Limb (tissue), 2 donors: ENCODE results near the gene PEX10.
"Not testable (repeated sequence)": the region's sequence is repeated elsewhere in the genome, so short reads cannot be mapped to it uniquely, and the experiment has no call there.

Experiments used
- DNase-seq, 2 donors: peaks; one replicate each; pipeline ENCODE4 v3.0.0-alpha.2; 2016; ENCODE audit errors: extremely low spot score in 2 of 2

PEX10 gene

GRCh38 chr1:2412395-2412772, at the start of gene PEX10:
PEX10 (minus strand) TSS chr1:2412564; CDS start chr1:2412502, 62 bp downstream.
- peak; percentile 96 to 99 for DNase-seq

DNA sequence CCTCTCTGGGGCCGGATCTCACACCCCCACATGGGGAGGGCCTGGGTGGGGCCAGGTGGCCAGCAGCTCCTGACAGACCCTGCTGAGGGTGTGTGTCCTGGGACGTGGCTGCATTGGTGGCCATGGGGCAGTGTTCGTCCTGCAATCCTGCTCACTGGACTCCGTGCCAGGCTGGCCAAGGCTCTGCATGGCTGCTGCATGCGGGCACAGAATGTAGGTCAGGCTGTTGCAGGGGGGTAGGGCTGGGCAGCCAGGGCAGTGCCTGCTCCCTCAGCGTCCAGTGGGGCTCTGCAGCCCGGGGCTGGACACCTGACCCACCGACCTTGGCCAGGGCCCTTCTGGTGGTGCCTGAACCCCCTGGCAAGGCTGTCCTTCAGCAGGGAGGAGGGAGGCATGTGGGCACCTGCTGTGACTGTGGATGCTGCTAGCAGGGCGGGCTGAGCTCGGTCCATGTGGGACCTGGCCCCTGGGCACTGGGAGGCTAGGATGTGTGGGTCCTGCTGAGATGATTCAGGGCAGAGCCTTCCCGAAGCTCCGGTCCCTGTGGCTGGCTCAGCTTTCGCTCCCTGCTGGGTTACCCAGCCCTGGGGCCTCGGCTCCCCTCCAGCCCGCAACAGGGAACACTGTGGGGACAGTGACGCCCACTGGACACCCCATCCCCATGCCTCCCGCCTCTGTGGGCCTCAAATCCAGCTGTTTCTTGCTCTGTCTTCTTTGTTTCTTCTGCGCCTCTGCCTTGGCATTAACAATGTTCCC, 48.8 kb upstream of the PEX10 start:
- DNase-seq: no peak

- DNase-seq: no peak
Measured at GRCh38 chr1:2460203-2460602, 47.8 kb upstream of the PEX10 start.

- no peak for DNase-seq
Measured at GRCh38 chr1:2459757-2460156, 47.4 kb upstream of the PEX10 start.

DNA sequence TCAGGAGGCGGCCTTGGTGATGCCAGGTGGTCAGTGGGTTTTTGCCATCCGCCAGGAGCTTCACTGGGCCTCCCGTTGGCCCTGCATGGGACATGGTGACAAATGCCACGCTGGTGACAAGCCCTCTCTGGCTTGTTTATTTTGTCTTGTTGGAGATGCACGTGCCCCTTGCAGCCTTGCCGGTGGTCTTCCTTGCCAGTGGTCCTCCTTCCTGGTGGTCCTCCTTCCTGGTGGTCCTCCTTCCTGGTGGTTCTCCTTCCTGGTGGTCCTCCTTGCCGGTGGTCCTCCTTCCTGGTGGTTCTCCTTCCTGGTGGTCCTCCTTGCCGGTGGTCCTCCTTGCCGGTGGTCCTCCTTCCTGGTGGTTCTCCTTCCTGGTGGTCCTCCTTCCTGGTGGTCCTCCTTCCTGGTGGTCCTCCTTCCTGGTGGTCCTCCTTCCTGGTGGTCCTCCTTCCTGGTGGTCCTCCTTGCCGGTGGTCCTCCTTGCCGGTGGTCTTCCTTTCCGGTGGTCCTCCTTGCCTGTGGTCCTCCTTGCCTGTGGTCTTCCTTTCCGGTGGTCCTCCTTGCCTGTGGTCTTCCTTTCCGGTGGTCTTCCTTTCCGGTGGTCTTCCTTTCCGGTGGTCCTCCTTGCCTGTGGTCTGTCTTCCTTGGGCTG, 46.9 kb upstream of the PEX10 start:
- DNase-seq: not testable (repeated sequence)

- DNase-seq: no peak
Measured at GRCh38 chr1:2458687-2459086, 46.3 kb upstream of the PEX10 start.

DNA sequence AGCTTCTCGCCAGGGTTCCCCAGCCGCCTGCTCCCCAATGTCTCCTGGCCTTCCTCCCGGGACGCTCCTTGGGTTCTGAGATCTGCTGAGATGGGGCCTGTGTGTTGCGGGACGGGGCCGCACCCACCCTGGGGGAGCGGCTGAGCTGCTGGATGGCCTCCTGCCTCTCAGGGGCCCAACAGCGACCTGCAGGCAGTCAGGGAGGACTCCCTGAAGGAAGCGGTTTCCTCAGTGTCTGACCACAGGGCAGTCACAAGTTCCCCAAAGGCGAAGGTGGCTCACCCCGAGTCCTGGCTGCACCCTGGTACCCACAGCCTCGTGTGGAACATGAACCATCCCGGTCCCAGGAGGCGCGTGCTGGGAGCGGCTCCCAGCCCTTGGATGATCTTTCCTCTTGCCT, 45.1 kb upstream of the PEX10 start:
- DNase-seq: no peak

DNA sequence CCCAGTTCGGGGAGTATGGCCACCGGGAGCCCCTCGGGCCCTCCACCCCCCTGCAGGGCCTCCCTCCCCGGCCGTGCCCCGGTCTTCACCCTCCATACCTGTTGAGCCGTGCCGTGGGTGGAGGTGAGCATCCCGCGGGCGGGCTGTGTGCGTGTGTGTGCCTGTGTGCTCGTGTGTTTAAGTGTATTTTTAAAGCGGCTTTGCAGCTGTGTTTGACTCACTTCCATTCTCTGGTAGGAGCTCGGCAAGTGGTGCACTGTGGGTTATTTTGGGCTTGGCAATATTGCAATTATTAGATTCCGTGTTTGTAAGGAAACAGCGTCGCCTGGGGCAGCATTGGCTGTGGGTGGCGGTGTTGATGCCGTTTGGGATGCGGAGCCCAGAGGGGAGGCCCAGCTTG, 43.4 kb upstream of the PEX10 start:
- DNase-seq: no peak

DNA sequence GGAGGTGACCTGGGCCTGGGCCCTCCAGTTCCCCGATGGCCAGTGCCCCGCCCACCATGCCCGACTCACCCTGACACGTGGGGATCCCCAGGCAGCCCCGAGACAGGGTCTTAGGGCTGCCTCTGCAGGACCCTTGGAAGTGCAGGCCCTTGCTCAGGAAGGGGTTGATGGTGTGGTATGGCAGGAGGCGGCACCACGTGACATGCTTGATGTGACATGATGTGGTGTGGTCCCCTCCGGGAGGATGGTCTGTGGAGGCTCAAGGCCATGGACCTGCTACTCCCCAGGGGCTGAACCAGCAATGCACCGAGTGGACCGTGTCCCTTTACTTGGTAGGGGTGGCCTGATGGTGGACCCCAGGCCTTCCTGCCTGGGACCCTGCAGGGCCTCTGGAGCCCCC, 41.9 kb upstream of the PEX10 start:
- no peak for DNase-seq

- DNase-seq: no peak
Measured at GRCh38 chr1:2452932-2453315, 40.6 kb upstream of the PEX10 start.

DNA sequence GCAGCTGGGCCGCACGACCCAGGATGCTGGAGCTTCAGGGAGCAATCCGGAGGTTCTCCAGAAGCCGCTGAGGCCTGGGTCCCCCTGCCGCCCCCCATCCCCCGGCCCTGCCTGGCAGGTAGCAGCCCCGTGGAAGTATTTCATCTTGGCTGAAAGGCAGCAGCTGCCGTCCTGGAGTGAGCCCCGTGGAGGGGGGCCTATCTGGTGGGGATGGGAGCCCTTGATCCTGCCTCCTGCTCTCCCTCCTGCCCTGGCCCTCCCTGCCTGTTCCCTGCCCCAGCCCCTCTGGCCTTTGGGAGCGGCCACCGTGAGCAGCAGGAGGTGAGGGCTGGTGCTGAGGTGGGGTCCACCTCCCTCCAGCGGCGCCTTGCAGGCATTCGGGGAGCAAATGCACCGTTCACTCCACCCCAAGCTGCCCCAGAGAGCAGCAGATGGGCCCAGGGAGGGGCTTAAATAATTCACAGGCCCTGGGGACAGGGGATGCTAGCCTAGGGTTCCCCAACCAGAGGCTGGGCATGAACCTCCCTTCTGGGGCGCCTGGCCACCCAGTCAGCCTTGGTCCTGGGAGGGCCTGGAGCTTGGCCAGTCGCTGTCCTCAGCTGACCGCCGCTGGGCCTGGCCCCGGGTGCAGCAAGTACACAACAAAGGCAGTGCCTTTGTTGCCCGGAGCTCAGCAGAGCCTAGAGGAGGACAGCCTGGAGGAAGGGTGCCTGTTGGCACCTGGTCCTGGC, 40.0 kb upstream of the PEX10 start:
- peak in 1 of 2 donors; percentile 56 for DNase-seq

- no peak for DNase-seq
Measured at GRCh38 chr1:2451741-2452140, 39.4 kb upstream of the PEX10 start.

DNA sequence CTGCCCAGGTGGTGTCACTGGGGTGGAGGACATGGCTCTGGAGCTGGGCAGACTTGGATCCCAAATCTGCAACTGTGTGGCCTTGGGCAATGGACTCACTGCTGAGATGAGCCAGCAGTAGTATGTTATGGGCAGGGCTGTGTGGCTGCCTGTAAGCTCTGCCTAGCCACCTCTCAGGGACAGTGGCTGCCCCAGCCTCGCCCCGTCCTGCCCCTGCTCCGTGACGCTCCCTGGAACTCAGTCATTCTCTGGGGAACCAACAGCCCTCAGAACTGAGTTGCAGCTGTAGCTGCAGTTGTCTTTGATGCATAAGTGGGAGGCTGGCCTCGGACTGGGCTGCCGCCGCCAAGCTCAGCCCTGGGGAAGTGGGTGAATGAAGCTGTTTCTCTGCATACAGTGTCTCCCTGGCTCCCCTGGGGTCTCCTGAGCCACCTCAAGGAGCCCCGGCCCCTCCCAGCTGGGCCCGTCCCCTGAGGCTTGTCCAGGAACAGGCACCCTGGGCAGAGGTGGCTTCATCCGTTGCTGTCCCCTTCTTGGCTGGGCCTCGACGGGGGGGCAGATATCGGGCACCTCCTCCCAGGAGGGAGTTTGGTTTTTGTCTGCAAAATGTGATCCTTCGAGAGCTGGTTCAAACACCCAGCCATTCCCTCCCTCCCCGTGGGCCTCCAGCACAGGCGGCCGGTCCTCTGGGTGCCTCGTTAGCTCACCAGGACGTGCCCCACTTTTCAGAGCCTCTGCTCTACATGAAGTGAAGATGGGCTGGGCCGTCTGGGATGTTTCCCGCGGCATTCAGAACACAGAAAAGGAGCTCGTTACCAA, 37.5 kb upstream of the PEX10 start:
- DNase-seq: no peak

DNA sequence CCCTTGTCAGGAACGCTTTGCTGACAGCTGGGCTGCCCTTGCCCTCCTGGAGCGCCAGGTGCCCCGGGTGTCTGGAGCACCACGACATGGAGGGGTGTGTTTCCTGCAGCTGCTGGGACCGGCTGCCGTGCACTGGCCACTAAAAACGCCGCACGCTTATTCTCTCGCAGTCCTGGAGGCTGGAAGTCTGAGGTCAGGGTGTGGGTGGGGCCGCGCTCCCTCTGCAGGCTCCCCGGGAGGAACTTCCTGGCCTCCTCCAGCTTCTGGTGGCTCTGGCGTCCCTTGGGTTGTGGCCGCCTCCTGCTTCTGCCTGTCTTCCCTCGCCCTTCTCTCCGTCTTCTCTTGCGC, 35.7 kb upstream of the PEX10 start:
- DNase-seq: no peak

- DNase-seq: no peak
Measured at GRCh38 chr1:2447276-2448097, 35.1 kb upstream of the PEX10 start.

DNA sequence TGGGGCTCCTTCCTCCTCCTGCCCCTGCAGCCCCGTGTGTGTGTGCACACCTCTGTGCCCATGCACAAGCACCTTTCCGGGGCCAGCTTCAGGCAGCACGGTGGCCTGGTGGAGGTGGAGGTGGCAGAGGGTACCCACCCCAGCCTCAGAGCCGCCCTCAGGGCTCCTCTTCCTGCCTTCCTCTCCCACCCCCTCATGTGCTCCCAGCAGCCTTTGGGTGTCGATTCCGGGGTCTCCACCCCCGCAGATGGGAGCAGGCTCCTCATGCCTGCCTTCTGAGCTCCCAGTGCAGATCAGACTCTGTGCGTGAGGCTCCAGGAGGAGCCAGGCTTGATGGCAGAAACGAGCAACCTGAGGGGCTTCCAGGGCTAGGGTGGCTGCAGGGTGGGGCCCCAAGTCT, 34.5 kb upstream of the PEX10 start:
- DNase-seq: no peak

DNA sequence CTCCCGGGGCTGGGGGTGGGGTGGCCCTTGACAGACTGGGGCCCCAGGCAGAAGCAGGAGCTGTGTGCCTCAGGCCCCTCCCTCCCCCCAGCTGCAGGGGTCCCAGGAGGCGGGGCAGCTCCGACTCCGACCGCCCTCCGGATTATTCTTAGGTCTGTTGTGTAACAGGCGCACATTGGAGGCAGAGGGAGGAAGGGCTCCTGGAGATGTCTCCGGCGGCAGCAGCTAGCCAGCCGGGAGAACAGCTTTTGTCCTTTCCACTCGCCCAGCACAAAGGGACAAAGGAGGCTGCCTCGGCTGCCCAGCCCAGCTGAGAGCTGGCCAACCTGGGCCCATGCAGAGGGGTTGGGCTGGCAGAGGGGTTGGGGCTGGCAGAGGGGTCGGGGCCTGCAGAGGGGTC, 34.0 kb upstream of the PEX10 start:
- DNase-seq: no peak

GRCh38 chr1:2445823-2446215, 33.5 kb upstream of the PEX10 start:
- DNase-seq: no peak

DNA sequence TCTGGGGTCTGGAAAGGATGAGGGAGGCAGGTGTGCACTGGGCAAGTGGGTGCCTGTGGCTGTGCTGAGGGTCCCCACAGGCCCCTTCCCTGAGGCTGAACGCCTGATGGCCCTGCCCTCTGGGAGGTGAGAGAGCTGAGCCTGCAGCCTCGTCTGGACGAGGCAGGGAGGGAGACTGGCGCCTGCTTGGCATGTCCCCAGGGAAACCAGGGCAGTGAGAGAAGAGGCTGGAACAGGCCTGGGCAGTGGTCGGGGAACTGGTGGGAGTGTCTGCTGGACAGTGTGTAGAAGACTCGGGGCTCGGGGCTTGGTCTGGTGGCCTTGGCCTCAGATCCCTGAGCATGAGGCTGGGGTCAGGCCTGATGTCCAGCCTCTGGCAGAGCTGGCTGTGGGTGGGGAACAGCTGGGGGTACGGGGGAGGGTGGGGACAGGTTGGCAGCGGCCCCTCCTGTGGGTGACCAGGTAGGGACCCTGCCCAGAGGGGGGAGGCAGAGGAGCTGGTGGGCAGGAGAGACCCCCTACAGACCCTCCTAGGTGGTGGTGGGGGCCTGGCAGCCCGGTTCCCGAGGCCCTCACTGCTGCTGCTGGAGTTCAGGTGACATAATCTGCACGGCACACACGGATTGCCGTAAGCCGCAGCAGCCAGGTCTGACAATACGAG, 32.9 kb upstream of the PEX10 start:
- DNase-seq: no peak

DNA sequence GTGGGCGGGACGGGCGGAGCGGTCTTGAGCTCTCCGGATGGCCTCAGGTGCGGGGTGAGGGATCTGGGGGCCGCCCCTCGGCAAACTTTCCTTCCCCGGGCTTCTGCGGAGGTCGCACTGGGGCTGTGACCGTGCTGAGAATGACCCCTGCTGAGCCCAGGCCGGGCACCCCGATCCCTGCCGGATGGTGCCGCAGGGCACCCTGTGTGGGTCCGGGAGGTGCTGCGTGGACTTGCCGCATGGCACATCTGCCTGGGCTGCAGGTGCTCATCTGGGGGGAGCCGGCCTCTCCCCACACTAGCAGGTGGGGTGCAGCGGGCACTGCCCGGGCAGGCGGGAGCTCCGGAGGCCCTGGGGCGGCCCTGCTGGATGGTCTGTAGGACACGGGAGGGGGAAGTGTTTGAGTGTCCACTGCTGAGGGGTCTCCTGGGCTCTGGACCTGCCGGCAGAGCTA, 31.8 kb upstream of the PEX10 start:
- DNase-seq: no peak
